Neural crest cell (in vitro differentiated cells): ENCODE data around the gene TPPP. TPM values are rescaled to one million over a fixed set of nuclear protein-coding genes. Genes with fewer than 3 reads are reported as not detected.

Source experiments
- DNase-seq: peaks from one replicate; pipeline ENCODE4 v3.0.0; 2021; ENCODE audit warnings: low read depth, mixed read lengths, low spot score
- H3K27ac Mint-ChIP-seq: one replicate; pipeline ENCODE4 v1.8.0; 2021; ENCODE audit warnings: mild to moderate bottlenecking, mixed read lengths; ENCODE audit not compliant: unreplicated experiment
- H3K27me3 Mint-ChIP-seq: 2 replicates; pipeline ENCODE4 v1.8.0; 2021; ENCODE audit warnings: low read depth, mild to moderate bottlenecking, mixed read lengths
- H3K36me3 Mint-ChIP-seq: 2 replicates; pipeline ENCODE4 v1.8.0; 2021; ENCODE audit warnings: low read depth, mild to moderate bottlenecking, mixed read lengths
- H3K4me1 Mint-ChIP-seq: 2 replicates; pipeline ENCODE4 v1.8.0; 2021; ENCODE audit warnings: mixed read lengths
- H3K4me3 Mint-ChIP-seq: one replicate; pipeline ENCODE4 v1.8.0; 2021; ENCODE audit warnings: mild to moderate bottlenecking, mixed read lengths
- H3K9me3 Mint-ChIP-seq: 2 replicates; pipeline ENCODE4 v1.8.0; 2021; ENCODE audit warnings: mixed read lengths
- CTCF ChIP-seq: fragments of 200-600 bp; sonication (generic); conservative IDR thresholded peaks from 2 replicates; pipeline ENCODE4 v1.5.0; 2021; ENCODE audit warnings: antibody characterized with exemption, mild to moderate bottlenecking
- total RNA-seq: library from RNA; stranded (reverse); gene quantifications from 2 replicates; pipeline ENCODE4 v1.2.1, GENCODE V29; 2021

Gene TPPP
- total RNA-seq, 1 donor from 2014 or later, result 2.7 TPM

- TF ChIP-seq CTCF, result no peak
- Mint-ChIP-seq H3K27ac (no peak overlapping the region), H3K27me3 (no peaks in the 10 kb centered on the region), H3K36me3 (peaks cover 4% of the 10 kb centered on the region), H3K4me1 (no peaks in the 10 kb centered on the region), H3K4me3 (no peak overlapping the region), H3K9me3 (no peaks in the 10 kb centered on the region)
- no peak for DNase-seq
Observed at GRCh38 chr5:646396-647201, 46.6 kb downstream of the TPPP start.

- no peaks in the 10 kb centered on the region for H3K9me3 Mint-ChIP-seq
Observed at GRCh38 chr5:645421-645820, 47.7 kb downstream of the TPPP start.

GRCh38 chr5:644971-645370 lies 48.2 kb downstream of the TPPP start:
- Mint-ChIP-seq H3K4me3 (no peak overlapping the region), H3K4me1 (no peaks in the 10 kb centered on the region), H3K9me3 (no peaks in the 10 kb centered on the region), H3K27ac (no peak overlapping the region), H3K27me3 (no peaks in the 10 kb centered on the region), H3K36me3 (peaks cover 4% of the 10 kb centered on the region)
- no peak for TF ChIP-seq CTCF
- DNase-seq, result no peak

More at GRCh38 chr5:645421-645820, 47.7 kb downstream of the TPPP start:
- no peaks in the 10 kb centered on the region for H3K4me1 Mint-ChIP-seq
- TF ChIP-seq CTCF, result no peak
- H3K27ac Mint-ChIP-seq, result no peak overlapping the region
- no peaks in the 10 kb centered on the region for H3K27me3 Mint-ChIP-seq
- DNase-seq, result no peak
- H3K4me3 Mint-ChIP-seq, result no peak overlapping the region
- H3K36me3 Mint-ChIP-seq, result peaks cover 4% of the 10 kb centered on the region

GRCh38 chr5:644509-644908 lies 48.6 kb downstream of the TPPP start:
- Mint-ChIP-seq H3K4me1 (no peaks in the 10 kb centered on the region), H3K9me3 (no peaks in the 10 kb centered on the region)

GRCh38 chr5:643811-644271 lies 49.3 kb downstream of the TPPP start:
- no peaks in the 10 kb centered on the region for H3K4me1 Mint-ChIP-seq
- no peak overlapping the region for H3K27ac Mint-ChIP-seq
- DNase-seq, result no peak
- no peaks in the 10 kb centered on the region for H3K27me3 Mint-ChIP-seq
- H3K36me3 Mint-ChIP-seq, result peaks cover 4% of the 10 kb centered on the region
- no peak overlapping the region for H3K4me3 Mint-ChIP-seq
- H3K9me3 Mint-ChIP-seq, result no peaks in the 10 kb centered on the region
- no peak for TF ChIP-seq CTCF

More at GRCh38 chr5:644509-644908, 48.6 kb downstream of the TPPP start:
- H3K4me3 Mint-ChIP-seq, result no peak overlapping the region
- no peak for TF ChIP-seq CTCF
- peaks cover 4% of the 10 kb centered on the region for H3K36me3 Mint-ChIP-seq
- H3K27ac Mint-ChIP-seq, result no peak overlapping the region
- no peak for DNase-seq
- H3K27me3 Mint-ChIP-seq, result no peaks in the 10 kb centered on the region
